GM19467 (cell line): ENCODE data around the gene ATP8B3.
A peak's percentile ranks its signal among the peaks of the same experiment; 100 is the strongest.

Experiments used
- ATAC-seq: cut with Tn5 transposase; IDR thresholded peaks from one replicate; pipeline ENCODE4 v1.9.1; 2021; ENCODE audit warnings: mild to moderate bottlenecking, moderate library complexity; ENCODE audit not compliant: unreplicated experiment

ATP8B3 gene

DNA sequence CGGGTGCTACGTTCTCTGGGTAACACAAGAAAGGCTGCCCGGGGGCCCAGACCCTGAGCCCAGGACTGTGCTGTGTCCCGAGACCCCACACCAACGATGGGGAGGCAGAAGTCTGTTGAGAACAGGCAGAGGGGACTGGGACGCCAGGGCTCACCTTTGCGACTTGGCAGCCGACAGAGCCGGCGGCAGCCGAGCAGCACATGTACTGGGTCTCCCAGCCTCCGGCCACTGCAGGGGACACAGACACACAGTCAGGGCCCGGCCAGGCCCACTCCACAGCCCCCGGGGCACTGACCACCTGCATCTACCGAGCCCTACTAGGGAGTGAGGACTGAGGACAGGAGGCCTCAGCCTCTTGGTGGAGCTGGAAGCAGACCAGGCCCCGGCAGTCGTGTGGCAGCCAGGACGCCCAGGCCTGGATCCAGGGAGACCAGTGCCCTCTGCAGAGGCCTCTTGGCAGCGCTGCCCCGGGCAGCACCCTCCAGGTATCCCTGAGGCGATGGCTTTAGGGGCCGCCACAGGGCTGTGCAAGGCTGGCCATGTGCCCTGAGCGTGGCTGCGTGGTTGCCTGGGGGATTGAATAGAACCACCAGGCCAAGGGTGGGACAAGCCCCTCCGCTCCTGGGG is 5.6 kb upstream of the ATP8B3 start:
- no peak for ATAC-seq

DNA sequence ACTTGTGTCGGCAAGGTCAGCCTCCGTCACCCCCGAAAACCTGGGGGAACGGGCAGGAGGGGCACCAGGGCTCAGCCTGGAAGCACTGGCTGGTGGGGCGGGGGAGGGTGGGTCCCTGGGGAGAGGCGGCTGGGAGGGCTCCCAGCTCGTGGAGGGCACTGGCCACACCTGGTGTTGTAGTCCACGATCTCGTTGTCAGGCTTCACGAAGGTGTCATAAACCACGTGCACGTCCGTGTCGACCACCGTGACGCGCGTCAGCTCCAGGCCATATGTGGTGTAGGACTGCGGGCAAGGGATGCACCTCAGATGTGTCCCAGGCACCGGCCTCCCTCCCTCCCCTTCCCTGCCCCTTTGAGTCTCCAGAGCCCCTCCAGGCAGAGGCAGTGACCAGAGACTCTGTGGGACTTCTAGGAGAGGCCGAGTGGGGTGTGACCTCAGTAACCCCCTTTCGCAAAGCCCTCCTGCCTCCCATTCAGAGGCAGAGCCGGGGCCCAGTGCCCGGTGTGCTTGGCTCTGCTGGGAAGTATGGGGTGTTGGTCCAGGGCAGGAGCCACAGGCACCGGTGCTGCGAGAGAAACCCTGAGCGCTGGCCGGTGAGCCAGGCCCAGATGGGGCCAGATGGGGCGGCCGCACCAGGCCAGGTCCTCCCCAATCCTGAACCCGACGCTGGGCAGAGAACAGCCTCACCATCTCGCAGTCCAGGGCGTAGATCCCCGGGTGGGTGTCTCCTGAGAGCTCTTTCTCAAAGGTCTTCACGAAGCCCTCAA is 4.6 kb upstream of the ATP8B3 start:
- ATAC-seq = no peak

DNA sequence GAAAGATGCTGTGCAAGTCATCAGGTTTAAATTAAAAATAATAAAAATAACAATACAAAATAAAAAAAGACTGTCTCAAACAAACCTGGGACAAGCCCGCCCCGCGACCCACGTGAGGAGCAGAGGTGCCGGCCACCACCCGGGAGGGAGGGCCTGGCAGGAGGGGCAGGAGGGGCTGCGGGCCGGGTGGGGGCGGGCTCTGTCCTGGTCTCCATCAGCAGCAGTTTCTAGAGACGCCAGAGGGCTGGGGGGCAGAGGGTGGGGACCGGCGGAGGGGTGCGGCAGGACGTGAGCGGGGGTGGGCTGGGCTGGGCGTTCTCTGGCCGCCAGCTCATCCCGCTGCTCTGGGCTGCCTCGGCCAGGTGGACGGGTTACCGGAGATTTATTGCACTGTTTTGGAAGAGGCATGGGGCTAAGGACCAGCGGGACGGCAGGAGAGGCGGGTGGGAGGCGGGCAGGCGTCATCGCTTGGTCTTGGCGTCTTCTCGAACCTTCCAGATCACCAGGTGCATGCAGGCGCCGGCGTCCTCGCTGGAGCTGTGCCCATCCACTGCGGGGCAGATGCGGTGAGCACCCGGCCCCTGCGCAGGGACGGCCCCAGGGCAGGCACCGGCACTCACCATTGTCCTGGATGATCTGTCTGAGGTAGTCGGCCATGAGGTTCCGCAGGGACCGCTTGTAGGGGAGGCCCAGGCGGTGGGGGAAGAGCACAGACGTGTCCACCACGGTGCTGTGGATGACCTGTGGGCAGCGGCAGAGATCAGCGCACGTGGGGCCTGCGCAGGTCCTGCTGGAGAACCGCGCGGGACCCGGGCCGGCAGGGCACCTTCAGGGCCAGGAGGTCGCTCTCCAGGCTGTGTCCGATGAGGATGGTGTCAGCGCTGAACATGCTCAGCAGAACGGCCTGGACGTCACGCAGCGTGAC is 3.8 kb upstream of the ATP8B3 start:
- ATAC-seq = no peak

DNA sequence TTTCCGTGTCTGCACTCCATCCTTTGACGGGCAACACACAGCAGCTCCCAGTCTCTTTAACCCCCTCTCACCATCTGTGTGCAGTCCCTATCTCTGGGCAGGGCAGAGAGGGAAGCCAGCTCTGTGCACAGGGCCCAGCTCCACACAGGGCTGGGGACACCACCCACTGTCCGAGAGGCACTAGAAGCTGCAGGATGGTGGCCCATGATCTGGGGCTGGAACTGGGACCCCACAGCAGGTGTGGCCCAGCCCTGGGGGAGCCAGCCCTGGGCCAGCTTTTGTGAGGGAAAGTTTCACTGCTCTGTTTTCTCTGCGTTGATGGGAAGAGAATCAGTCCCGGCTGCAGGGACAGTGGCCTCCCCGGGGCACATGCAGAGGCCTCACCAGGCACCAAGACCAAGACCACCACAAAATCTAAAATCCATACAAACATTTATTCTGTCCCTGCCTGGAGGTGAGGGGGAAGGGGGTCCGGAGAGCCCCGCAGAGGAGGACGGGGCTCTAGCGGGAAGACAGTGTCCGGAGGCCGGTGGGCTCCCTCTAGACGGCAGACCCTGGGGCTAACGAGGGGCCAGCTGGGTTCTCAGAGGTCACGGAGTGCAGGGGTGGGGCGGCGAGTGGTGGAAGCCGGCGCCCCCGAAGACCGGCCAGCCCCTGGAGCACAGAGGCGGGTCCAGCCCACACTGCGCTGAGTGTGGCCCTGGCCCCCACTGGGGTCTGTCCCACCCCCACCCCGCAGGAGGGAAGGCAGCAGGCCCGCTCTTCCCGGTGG is 2.9 kb upstream of the ATP8B3 start:
- no peak for ATAC-seq

DNA sequence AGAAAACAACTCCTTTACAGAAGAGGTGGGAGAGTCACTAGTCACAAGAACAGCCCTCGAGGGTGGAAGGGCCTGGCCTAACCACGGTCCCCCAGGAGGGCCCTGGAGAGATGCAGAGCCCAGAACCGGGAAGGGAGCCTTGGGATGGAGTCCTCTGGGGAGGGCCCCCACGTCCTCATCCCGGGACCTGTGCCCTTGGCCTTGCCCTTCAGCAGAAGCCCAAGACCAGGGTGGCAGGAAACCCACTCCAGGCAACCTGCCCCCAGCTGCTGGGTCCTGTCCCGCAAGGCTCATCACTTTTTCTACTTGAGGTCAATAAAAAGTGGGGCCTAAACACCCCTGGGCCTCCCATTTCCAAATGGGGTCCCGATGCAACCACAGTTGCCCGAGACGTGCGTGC is 2.3 kb upstream of the ATP8B3 start:
- no peak for ATAC-seq

DNA sequence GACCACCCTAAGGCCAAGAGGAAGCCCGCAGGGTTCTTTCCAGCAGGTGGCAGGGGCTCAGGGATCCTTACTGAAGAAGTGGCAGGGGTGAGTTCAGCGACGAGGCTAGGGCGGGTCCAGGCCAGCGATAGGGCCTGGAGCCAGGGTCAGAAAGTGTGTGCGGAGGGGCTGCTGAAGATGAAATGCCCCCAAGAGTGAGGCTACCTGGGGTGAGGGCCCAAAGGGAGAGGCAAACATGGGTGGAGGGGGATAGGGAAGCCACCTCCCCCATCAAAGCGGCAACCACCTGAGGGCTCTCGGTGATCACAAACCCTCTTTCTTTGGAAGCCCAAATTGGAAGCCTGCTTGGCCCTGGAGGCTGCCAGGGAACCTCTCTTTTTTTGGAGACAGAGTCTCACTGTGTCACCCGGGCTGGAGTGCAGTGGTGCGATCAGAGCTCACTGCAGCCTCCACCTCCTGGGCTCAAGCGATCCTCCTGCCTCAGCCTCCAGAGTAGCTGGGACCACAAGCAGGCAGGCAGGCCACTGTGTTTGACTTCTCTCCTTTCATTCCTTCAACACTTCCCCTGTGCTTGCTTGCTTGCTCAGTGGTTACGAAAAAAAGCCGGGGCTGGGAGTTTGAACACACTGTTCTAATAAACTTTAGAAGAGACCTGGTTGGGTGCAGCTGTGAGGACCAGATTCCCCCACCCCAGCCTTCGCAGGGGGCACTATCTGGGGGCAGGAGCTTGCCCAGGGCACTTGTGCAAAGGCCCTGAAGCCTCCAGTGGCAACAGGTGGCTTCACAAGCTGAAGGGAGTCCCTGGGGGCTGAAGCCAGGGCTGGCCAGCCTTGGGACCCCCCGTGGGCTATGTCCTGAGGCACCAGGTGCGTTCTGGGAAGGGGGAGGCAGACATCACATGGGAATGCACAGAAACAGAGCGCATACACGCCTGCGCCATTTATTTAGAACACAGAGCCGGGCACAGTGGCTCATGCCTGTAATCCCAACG is 1.4 kb upstream of the ATP8B3 start:
- no peak for ATAC-seq

DNA sequence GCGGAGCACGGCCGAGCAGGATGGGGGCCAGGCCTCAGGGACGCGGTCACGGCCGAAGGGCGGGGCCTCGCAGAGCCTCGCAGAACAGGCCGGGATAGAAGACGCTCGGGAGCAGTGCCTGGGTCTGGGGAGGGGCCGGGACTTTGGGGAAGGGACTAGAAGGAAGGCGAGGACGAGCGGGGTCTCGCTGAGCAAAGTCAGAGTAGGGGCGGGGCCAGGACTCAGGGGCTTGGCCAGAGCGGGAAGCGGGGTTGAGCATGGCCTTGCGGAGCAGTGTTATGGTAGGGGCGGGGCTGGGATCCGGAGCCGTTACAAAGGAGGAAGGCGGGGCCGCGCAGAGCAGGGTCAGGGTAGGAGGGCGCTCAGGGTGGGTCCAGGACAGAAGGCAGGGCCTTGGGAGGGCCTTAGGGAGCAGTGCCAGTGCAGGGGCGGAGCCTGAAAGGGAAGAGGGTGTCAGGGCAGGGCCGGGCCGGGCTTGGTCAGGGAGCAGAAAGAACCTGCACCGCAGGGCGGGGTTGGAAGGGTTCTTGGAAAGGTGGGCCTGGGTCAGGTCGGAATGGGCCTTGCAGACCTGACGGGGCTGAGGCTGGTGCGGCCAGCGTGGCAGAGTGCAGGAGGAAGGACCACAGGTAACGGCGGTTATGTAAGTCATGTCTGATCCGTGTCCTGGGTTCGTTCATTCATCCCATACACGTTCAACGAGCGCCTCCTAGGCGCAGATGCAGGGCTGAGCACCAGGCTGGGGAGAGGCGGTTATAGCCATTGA is 533 bp upstream of the ATP8B3 start:
- ATAC-seq = peak; percentile 78

DNA sequence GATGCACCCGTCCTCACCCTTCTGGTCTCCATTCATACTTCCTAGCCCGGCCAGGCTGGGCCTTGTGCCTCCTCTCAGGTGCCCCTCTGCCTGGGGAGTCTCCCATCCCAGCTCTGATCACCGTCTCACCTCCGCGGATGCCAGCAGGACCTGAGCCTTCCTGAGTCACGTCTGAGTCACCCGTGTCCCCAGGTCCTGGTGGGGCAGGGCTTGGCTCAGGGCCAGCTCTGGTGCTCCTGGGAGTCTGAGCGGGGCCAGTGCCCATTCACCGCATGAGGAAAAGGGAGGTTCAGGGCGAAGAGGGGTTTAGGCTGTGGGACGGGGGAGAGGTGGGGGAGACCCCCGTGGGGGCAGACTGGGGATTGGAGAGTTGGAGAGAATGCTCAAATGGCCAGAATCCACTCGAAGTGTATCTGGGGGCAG is 593 bp downstream of the ATP8B3 start:
- ATAC-seq = no peak

DNA sequence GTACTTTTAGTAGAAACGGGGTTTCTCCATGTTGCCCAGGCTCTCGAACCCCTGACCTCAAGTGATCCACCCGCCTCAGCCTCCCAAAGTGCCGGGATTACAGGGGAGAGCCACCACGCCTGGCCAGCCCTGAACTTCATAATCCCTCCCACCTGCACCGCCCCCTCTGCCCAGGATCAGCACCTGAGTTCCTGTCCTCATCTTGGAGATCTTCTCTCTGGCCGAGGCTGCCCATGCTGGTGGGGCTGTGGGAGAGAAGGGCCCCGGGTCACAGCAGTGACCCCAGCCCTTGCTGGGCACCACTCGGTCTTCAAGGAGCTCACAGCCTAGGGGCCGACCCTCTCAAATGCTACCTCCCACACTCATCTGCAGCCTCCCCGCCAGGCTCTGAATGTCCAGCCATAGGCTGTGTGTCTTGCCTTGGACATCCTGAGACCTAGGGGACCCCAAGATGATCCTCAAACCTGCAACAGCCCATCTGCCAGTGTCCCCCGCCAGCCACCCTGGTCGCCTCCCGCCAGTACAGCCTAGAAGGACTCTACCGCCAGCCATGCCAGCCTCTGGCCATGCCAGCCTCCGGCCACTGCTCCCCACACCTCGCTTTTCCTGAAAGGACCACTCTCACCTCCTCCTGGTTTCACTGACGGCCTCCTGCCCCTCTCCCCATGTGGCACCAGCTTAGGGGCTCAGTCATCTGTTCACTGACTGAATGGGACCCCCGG is 1.5 kb downstream of the ATP8B3 start:
- no peak for ATAC-seq

DNA sequence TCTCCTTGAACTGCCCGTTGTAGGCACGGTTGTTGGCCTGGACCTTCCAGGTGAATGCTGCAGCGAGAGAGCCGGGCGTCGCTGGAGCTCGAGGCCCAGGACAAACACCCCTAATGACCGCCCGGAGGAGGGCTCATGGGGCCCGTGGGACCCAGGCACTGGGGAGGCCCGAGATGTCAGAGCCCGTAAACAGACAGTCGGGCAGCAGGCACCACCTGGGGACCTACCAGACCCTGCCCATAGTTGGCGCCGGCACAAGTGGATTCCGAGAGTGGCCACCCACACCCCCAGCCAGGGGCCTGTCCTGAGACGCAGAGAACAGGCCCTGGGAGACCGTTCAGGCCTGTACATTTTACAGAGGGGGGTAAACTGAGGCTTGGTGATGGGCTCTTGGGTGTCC is 2.4 kb downstream of the ATP8B3 start:
- ATAC-seq = no peak

DNA sequence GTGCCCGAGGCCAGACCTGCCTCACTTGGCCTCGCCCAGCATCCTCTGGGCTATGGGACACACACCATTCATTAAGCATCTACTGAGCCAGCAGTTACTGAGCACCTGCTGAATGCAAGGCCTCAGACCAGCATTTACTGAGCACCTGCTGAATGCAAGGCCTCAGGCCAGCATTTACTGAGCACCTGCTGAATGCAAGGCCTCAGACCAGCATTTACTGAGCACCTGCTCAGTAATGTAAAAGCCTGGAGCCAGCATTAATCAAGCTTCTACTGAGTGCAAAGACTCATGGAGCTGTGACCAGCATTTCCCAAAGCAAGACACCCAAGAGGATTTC is 3.7 kb downstream of the ATP8B3 start:
- ATAC-seq = no peak

DNA sequence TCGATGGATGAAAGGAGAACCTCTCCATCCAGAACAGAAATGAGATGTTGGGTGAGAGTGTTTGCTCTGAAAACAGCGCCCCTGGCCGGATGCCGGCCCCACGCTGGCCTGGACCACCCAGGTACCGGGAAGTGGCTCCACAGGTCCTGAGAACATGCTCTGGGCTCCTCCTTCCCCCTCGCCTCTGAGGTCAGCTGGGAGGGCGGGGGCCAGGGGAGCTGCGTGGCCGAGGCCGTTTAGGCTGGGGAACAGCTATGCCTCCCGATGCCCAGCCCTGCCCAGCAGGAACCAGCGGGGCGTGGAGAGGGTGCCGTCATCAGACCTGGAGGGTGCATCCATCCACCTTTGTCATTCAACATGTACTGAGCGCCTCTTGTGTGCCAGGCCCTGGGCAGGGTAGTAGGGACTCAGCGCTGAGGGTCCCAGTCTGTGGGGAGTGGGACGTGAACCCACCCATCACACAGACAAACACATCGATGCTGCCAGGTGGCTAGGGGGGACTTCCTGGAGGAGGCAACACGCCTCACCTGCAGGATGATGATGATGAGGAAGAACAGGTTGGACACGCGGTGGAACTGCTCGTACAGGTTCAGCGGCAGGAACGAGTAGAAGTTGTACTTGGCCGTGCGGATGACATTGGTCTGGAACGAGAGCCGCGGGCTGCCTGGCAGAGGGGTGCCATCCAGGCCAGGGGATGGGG is 4.2 kb downstream of the ATP8B3 start:
- no peak for ATAC-seq

DNA sequence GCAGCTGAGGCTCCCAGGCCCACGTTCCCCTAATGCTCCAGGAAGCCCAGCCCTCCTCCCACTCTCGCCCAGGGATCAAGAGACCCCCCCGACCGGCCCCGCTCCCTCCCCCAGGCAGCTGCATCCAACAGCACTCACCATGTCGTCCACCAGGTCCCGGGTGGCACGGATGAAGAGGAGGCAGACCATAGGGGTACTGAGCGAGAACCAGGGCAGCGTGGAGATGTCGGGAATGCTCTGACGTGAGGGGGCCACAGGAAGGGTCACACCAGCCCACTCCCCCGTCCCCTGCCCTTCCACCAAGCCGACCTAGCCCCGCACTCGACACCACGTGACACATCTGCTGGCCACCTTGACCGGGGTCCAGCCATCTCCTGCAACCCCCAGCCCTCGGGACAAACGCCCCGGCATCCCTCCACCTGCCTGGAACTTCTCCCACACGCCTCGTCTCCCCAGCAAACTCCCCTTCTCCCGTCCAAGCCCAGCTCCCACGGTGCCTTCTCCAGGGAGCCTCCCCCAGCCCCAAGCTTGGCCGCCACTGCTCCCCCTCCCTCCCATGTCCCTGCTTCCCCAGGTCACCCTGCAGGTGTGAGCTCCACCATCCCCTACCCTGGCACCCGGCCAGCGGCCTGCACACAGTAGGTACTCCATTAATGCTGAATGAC is 4.9 kb downstream of the ATP8B3 start:
- no peak for ATAC-seq

DNA sequence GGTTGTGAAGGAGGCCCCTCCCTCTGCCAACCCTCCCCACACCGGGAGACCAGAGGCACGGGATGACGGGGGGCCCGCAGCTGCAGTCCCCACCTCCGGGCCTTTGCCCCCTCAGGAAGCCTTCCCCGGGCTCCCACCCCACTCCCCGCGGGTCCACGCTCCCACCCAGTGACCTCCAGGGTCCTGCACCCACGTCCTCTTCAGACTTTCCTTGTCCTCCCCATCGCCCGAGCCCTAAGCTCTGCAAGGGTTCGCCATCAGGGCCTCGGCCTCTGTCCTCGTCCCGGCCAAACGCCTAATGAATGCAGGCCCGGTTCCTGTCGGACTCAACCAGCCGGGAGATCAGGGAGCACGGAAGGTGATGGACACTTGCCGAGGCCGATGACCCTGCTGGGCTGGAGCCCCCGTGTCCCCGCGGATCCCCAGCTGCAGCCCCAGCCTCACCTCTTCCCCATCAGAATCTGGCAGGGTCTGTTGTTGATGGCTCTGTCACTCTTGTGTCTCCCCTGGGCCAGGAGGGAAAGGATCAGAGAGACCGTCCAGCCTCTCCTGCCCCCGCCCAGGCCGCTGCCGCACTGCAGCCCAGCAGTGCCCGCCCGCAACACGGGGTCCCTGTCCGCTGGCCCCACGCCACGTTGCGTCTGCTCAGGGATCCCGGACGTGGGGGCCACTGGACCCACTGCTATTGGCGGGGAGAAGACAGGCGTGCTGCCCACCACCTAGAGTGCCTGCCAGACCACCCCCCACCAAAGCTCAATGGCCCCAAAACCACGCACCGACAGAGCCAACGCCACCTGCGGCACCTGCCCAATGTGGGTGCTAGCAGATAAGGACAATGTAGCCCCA is 5.7 kb downstream of the ATP8B3 start:
- ATAC-seq = no peak

DNA sequence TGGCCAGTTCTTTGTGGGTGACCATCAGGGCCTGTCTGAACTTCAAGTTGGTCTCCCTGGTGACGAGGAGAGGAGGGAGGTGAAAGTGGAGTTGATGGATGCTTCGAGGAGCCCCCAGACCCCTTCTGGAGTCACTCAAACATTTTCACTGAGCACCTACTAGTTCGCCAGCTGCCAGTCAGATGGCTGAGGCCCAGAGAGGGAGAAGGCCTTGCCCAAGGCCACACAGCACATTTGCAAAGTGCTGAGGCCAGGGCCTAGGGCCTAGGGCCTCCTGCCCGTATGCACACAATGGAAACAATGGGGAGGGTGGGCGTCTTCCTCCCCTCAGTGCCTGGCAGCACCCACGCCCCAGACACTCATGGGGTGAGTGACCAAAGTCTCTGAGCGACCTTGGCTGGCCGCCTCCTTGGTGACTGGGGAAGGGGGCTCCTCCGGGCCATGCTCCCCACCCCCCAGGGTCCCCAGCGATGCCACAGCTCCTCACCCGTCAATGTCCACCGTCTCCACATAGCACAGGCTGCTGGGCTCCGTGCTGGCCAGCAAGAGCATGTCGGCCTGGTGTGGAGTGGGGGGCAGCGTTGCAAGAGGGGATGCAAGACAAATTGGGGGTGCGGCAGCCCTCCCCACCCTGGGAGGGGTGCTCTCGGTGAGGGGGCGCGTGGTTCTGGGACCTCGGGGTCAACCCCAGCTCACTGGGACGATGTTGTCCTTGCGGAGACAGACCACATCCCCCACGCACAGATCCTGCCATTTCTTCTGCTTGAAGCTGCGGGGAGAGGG is 6.5 kb downstream of the ATP8B3 start:
- no peak for ATAC-seq

DNA sequence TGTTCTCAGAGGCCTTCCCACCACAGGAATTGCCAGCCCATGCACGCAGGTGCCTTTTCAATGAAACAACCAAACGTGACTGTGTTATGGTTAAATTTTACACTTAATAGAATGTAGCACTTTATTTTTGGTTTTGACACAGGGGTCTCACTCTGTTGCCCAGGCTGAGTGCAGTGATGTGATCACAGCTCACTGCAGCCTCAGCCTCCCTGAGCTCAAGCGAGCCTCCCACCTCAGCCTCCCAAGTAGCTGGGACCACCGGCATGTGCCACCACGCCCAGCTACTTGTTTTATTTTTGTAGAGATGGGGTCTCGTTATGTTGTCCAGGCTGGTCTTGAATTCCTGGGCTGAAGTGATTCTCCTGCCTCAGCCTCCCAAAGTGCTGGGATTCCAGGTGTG is 7.2 kb downstream of the ATP8B3 start:
- no peak for ATAC-seq
